Neutrophil (primary cell): ENCODE results near the gene CFAP97D2.
"Not testable (repeated sequence)": the region's sequence is repeated elsewhere in the genome, so short reads cannot be mapped to it uniquely, and the experiment has no call there.

ENCODE experiments used
- H3K27ac ChIP-seq: fragments of 200-600 bp; sonication (generic); 2 replicates; pipeline ENCODE4 v1.5.1; 2016; ENCODE audit warnings: mild to moderate bottlenecking, moderate library complexity
- H3K27me3 ChIP-seq: fragments of 200-600 bp; sonication (generic); 2 replicates; pipeline ENCODE4 v1.6.0; 2016; ENCODE audit warnings: mild to moderate bottlenecking
- H3K36me3 ChIP-seq: fragments of 200-600 bp; sonication (generic); 2 replicates; pipeline ENCODE4 v1.5.1; 2017
- H3K4me1 ChIP-seq, 2 experiments: fragments of 200-600 bp in 1 of 2; sonication (generic) in 1 of 2; 1 replicate in 1 of 2; 2 replicates in 1 of 2; pipeline versions ENCODE4 v1.5.1 to v1.6.1; 2013 to 2016; ENCODE audit warnings: low read depth in 1 of 2, low read length in 1 of 2, mild to moderate bottlenecking in 1 of 2, moderate library complexity in 1 of 2; ENCODE audit not compliant: control insufficient read depth in 1 of 2, insufficient read depth in 1 of 2
- H3K4me3 ChIP-seq, 2 experiments: fragments of 200-600 bp in 1 of 2; sonication (generic) in 1 of 2; 1 replicate in 1 of 2; 2 replicates in 1 of 2; pipeline ENCODE4 v1.5.1; 2013 to 2016; ENCODE audit warnings: low read depth in 1 of 2, low read length in 1 of 2, mild to moderate bottlenecking in 1 of 2, moderate library complexity in 1 of 2
- H3K9me3 ChIP-seq: fragments of 200-600 bp; sonication (generic); 2 replicates; pipeline ENCODE4 v1.5.1; 2016
- TF ChIP-seq, protein P1 (sequence below): fragments of 200-600 bp; sonication (generic); IDR thresholded peaks from 2 replicates; pipeline ENCODE4 v1.5.1; 2016; ENCODE audit warnings: antibody characterized with exemption

The CFAP97D2 gene

GRCh38 chr13:114146173-114146572, 32.9 kb upstream of the CFAP97D2 start:
- TF ChIP-seq, protein P1, sequence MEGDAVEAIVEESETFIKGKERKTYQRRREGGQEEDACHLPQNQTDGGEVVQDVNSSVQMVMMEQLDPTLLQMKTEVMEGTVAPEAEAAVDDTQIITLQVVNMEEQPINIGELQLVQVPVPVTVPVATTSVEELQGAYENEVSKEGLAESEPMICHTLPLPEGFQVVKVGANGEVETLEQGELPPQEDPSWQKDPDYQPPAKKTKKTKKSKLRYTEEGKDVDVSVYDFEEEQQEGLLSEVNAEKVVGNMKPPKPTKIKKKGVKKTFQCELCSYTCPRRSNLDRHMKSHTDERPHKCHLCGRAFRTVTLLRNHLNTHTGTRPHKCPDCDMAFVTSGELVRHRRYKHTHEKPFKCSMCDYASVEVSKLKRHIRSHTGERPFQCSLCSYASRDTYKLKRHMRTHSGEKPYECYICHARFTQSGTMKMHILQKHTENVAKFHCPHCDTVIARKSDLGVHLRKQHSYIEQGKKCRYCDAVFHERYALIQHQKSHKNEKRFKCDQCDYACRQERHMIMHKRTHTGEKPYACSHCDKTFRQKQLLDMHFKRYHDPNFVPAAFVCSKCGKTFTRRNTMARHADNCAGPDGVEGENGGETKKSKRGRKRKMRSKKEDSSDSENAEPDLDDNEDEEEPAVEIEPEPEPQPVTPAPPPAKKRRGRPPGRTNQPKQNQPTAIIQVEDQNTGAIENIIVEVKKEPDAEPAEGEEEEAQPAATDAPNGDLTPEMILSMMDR: no peak
- Histone ChIP-seq H3K4me3 (no peak overlapping the region), H3K27ac (no peak overlapping the region), H3K4me1 (peaks cover 12 to 18% of the 10 kb centered on the region in 2 experiments), H3K27me3 (peaks cover 34% of the 10 kb centered on the region), H3K36me3 (no peaks in the 10 kb centered on the region), H3K9me3 (no peaks in the 10 kb centered on the region)

DNA sequence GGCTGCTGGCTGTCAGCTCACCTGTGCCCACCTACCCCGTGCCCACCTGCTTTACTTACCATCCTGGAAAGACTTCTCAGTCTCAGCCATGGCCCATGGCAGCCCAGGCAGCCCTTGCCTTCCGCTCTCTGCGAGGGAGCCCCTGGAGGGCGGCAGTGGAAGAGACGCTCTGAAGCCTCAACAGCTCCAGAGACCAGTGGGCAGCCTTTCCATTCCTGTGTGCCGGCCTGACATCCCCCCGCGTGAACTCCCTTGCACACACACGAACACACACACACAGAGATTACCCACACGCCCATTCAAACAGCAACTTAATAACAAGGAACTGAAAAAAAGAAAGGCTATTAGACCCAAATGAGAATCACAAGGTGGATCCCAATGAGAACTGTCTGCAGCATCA, 32.4 kb upstream of the CFAP97D2 start:
- H3K9me3 ChIP-seq: no peaks in the 10 kb centered on the region
- peaks cover 15 to 18% of the 10 kb centered on the region in 2 experiments for H3K4me1 ChIP-seq

GRCh38 chr13:114147803-114148520, 31.1 kb upstream of the CFAP97D2 start:
- TF ChIP-seq, protein P1: no peak
- Histone ChIP-seq H3K27me3 (peaks cover 24% of the 10 kb centered on the region), H3K4me3 (no peak overlapping the region), H3K27ac (no peak overlapping the region), H3K9me3 (no peaks in the 10 kb centered on the region), H3K4me1 (peaks cover 7 to 8% of the 10 kb centered on the region in 2 experiments), H3K36me3 (no peaks in the 10 kb centered on the region)

More for the DNA sequence above, 32.4 kb upstream of the CFAP97D2 start:
- H3K27me3 ChIP-seq: peaks cover 29% of the 10 kb centered on the region
- TF ChIP-seq, protein P1: no peak
- no peak overlapping the region for H3K4me3 ChIP-seq
- H3K36me3 ChIP-seq: no peaks in the 10 kb centered on the region
- no peak overlapping the region for H3K27ac ChIP-seq

DNA sequence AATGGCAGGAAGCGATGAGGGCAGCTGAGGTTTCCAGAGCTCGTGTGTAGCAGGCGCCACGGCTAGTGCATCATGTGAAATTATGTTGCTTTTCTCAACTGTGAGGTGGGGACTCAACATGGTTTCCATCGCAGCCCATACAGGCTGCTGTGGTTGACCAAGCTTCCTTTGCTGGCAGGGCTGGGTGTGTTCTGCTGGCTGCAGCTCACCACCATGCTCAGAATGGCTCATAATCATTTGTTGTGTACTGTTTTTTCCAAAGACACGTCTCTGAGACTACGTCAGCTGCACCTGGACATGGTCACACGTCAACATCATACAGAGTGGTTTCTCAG, 30.6 kb upstream of the CFAP97D2 start:
- H3K4me3 ChIP-seq: no peak overlapping the region

DNA sequence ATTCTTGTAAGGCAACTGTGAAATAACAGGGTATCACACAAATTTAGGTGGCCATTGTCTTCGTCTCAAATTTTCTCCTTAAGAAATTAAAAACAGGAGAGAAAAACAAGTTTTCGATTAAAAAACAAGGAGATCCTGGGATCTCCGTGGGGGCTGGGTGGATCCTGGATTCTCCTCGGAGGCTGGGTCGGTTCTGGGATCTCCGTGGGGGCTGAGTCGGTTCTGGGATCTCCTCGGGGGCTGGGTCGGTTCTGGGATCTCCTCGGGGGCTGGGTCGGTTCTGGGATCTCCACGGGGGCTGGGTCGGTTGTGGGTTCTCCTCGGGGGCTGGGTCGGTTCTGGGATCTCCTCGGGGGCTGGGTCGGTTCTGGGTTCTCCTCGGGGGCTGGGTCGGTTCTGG, 30.2 kb upstream of the CFAP97D2 start:
- peaks cover 30% of the 10 kb centered on the region for H3K27me3 ChIP-seq
- H3K9me3 ChIP-seq, H3K27ac ChIP-seq, H3K36me3 ChIP-seq, H3K4me3 ChIP-seq, H3K4me1 ChIP-seq: not testable (repeated sequence)

More for the DNA sequence above, 30.6 kb upstream of the CFAP97D2 start:
- Histone ChIP-seq H3K27ac (no peak overlapping the region), H3K27me3 (peaks cover 26% of the 10 kb centered on the region), H3K4me1 (peaks cover 5 to 7% of the 10 kb centered on the region in 2 experiments), H3K36me3 (no peaks in the 10 kb centered on the region), H3K9me3 (no peaks in the 10 kb centered on the region)
- TF ChIP-seq, protein P1: no peak

DNA sequence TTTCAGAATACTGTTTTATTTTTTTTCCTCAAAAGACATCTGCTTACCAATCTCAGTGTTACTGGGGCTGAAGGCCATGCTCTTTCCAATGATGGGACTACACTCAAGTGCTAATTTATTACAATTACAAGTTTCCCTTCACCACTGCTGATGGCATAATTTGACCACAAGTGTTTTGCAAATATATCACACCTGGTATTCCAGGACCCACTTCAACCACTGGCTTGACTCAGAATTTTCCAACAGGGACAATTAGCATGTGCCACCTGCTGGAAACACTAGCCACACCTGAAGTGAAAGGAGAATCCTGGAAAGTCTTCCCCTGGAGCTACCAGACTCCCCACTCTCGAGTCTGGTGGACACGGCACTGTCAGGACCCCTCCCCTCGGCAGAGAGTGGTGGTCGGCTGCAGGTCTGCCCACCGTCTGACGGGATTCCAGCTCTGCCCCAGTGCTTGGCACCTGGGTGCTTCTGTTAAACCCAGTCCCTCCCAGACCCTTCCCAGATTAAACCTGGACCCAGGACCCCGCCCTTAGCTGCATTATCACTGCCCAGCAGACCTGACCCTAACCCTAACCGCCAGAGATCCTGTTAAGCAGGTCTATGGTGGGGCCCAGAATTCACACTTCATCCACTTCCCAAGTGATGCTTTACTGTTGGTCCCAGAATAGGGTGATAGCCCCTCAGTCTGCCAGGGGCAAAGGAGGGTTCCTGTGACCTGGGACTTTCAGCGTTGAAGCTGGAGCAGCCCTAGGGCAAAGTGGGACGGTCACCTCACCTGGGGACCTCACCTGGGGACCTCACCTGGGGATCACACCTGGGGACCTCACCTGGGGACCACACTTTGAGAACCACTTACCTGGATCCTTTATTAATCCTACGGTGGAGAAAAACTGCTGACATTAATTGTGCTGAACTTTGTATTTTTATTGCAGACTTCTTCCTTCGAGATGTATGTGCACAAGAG, 29.0 kb upstream of the CFAP97D2 start:
- no peaks in the 10 kb centered on the region for H3K9me3 ChIP-seq
- peaks cover 32% of the 10 kb centered on the region for H3K27me3 ChIP-seq
- H3K4me3 ChIP-seq: no peak overlapping the region
- TF ChIP-seq, protein P1: no peak
- H3K27ac ChIP-seq: no peak overlapping the region
- no peaks in the 10 kb centered on the region for H3K36me3 ChIP-seq
- peaks cover 5 to 7% of the 10 kb centered on the region in 2 experiments for H3K4me1 ChIP-seq
